DND-41 (cell line): ENCODE measurements around the gene ARHGDIA.

Experiments used
- EZH2 ChIP-seq: IDR thresholded peaks from 3 replicates; pipeline ENCODE4 v1.6.1; 2012; ENCODE audit warnings: borderline replicate concordance, low read depth, mild to moderate bottlenecking, moderate library complexity, low read length, inconsistent platforms; ENCODE audit not compliant: severe bottlenecking
- TF ChIP-seq, protein P1 (sequence below): IDR thresholded peaks from 2 replicates; pipeline ENCODE4 v1.5.1; 2012; ENCODE audit warnings: borderline replicate concordance, low read length, moderate library complexity, mild to moderate bottlenecking; ENCODE audit not compliant: poor library complexity, severe bottlenecking; ENCODE audit errors: extremely low read depth

DNA sequence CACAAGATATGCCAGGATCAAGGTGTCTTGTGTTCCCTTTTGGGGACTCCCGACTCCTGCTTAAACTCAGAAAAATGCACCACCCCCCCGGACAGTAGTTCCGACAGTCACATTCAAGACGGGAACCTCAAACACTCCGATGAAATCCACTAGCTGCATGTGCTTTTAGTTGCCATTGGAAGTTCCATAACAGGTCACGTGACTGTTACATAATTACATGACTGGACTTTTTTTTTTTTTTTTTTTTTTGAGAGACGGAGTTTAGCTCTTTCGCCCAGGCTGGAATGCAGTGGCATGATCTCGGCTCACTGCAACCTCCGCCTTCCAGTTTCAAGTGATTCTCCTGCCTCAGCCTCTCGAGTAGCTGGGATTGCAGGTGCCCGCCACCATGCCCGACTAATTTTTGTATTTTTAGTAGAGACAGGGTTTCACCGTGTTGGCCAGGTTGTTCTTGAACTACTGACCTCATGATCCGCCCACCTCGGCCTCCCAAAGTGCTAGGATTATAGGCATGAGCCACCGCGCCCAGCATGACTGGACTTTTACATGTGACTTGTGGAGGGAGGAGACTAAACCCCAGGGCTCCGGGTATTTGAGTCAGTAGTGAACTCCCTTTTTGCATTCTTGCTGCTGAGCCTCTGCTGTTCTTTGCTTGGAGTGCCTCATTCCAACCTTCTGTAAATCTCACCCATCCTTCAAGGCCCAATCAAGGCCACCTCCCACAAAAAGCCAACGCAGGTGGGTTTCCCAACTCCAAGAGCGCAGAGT is 45.3 kb upstream of the ARHGDIA start:
- TF ChIP-seq, protein P1, sequence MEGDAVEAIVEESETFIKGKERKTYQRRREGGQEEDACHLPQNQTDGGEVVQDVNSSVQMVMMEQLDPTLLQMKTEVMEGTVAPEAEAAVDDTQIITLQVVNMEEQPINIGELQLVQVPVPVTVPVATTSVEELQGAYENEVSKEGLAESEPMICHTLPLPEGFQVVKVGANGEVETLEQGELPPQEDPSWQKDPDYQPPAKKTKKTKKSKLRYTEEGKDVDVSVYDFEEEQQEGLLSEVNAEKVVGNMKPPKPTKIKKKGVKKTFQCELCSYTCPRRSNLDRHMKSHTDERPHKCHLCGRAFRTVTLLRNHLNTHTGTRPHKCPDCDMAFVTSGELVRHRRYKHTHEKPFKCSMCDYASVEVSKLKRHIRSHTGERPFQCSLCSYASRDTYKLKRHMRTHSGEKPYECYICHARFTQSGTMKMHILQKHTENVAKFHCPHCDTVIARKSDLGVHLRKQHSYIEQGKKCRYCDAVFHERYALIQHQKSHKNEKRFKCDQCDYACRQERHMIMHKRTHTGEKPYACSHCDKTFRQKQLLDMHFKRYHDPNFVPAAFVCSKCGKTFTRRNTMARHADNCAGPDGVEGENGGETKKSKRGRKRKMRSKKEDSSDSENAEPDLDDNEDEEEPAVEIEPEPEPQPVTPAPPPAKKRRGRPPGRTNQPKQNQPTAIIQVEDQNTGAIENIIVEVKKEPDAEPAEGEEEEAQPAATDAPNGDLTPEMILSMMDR: no peak
- TF ChIP-seq EZH2: no peak
